OCI-LY7 (cell line): ENCODE measurements around the gene PLSCR1. TPM values are rescaled to one million over a fixed set of nuclear protein-coding genes. Genes with fewer than 3 reads are reported as not detected.

Source experiments
- BruUV-seq: library from RNA; stranded (reverse); fragments of 400-500 nt; replicated peaks from 2 replicates; lab custom pipeline; 2021; lab: Mats Ljungman, UMichigan
- CTCF ChIA-PET: fragments of 300-600 bp; sonication (Branson Sonifier 250); formaldehyde crosslinking; loops from one replicate; lab custom pipeline; 2022; ENCODE audit warnings: antibody characterized with exemption; ENCODE audit not compliant: unreplicated experiment; lab: Charles Lee
- POLR2A ChIA-PET: fragments of 300-600 bp; sonication (Branson Sonifier 250); formaldehyde crosslinking; loops from one replicate; lab custom pipeline; 2022; ENCODE audit warnings: antibody characterized with exemption; lab: Charles Lee
- DNase-seq: peaks from one replicate; pipeline ENCODE4 v3.0.0-alpha.2; 2015; ENCODE audit warnings: low spot score
- H2AFZ ChIP-seq: fragments of 200-600 bp; sonication (generic), shearing (Covaris generic); 2 replicates; pipeline ENCODE4 v1.6.1; 2014; ENCODE audit warnings: mild to moderate bottlenecking, antibody characterized with exemption, low read length, moderate library complexity
- H3K27ac ChIP-seq: fragments of 200-600 bp; sonication (generic); 2 replicates; pipeline ENCODE4 v1.5.1; 2014; ENCODE audit warnings: mixed run types, low read depth, mild to moderate bottlenecking, moderate library complexity, low read length, inconsistent platforms; ENCODE audit not compliant: poor library complexity, severe bottlenecking
- H3K36me3 ChIP-seq: fragments of 200-600 bp; sonication (generic); 2 replicates; pipeline ENCODE4 v1.6.1; 2014; ENCODE audit warnings: mild to moderate bottlenecking, antibody characterized with exemption, low read length, moderate library complexity, mixed read lengths; ENCODE audit not compliant: insufficient read depth
- H3K4me1 ChIP-seq: fragments of 200-600 bp; sonication (generic); 2 replicates; pipeline ENCODE4 v1.5.1; 2014; ENCODE audit warnings: mild to moderate bottlenecking, low read length; ENCODE audit not compliant: insufficient read depth, poor library complexity, severe bottlenecking
- H3K4me2 ChIP-seq: fragments of 200-600 bp; sonication (generic); 2 replicates; pipeline ENCODE4 v1.6.1; 2014; ENCODE audit warnings: mild to moderate bottlenecking, low read length
- H3K4me3 ChIP-seq: fragments of 200-600 bp; sonication (generic); 2 replicates; pipeline ENCODE4 v1.5.1; 2014; ENCODE audit warnings: mild to moderate bottlenecking, low read depth, low read length; ENCODE audit not compliant: poor library complexity, severe bottlenecking
- H3K79me2 ChIP-seq: fragments of 200-600 bp; sonication (generic); 2 replicates; pipeline ENCODE4 v1.6.1; 2016; ENCODE audit warnings: low read depth, mild to moderate bottlenecking, low read length, moderate library complexity, mixed read lengths; ENCODE audit not compliant: insufficient read depth
- H3K9me2 ChIP-seq: fragments of 200-600 bp; sonication (generic); 2 replicates; pipeline ENCODE4 v1.6.1; 2016; ENCODE audit warnings: mild to moderate bottlenecking, low read length, mixed read lengths; ENCODE audit not compliant: insufficient read depth
- H3K9me3 ChIP-seq: fragments of 200-600 bp; sonication (generic); 2 replicates; pipeline ENCODE4 v1.6.1; 2014; ENCODE audit warnings: mild to moderate bottlenecking, mixed run types, low read length, mixed read lengths
- H4K20me1 ChIP-seq: fragments of 200-600 bp; sonication (generic); 2 replicates; pipeline ENCODE4 v1.6.1; 2014; ENCODE audit warnings: mild to moderate bottlenecking, antibody characterized with exemption, low read length, moderate library complexity, mixed read lengths; ENCODE audit not compliant: insufficient read depth
- EZH2phosphoT487 ChIP-seq: fragments of 200-600 bp; sonication (generic); IDR thresholded peaks from 2 replicates; pipeline ENCODE4 v1.6.1; 2018; ENCODE audit warnings: low read depth, borderline replicate concordance, mild to moderate bottlenecking, mixed run types, antibody characterized with exemption, low read length, moderate library complexity, mixed read lengths
- intact Hi-C: fragments of 100-400 bp; cut with micrococcal nuclease; formaldehyde crosslinking; loops from one replicate; pipeline ENCODE4 v1.10.0; 2022; ENCODE audit not compliant: unreplicated experiment
- total RNA-seq, 2 experiments: library from RNA; depleted of rRNA in 1 of 2; stranded (reverse); fragments of >200 nt in 1 of 2; shearing (Covaris generic) in 1 of 2; gene quantifications; 2 replicates each; pipeline ENCODE4 v1.2.3, GENCODE V29; 2014 to 2022
- TF ChIP-seq, protein P1 (sequence below): fragments of 200-600 bp; sonication (generic); conservative IDR thresholded peaks from 2 replicates; pipeline ENCODE4 v1.5.1; 2014; ENCODE audit warnings: mild to moderate bottlenecking, antibody characterized with exemption, low read length, moderate library complexity, mixed read lengths

The PLSCR1 gene
- total RNA-seq, 2 experiments from 2014 or later: 1.8 to 13.4 TPM

DNA sequence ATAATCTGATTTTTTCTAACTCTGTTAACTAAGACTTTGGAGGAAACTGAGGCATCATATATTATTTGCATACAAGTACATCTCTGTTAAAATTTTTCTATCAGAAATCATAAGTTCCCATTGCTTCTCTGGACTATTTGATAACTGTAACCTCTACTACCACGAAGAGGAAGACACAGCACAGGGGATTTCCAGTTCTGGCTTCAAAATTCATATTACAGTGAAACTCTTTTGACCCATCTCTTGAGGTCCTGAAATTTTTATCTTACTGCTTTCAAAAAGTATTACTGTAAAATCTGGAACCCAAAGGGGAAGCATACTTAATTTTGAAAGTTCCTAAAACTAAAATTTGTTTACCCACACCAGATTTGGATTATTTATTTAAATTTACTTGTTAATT is 4.2 kb downstream of the PLSCR1 start:
- no peak overlapping the region for H3K4me3 ChIP-seq
- no peaks in the 10 kb centered on the region for H3K9me3 ChIP-seq
- H3K4me2 ChIP-seq: no peak overlapping the region
- intact Hi-C loops: no loop called here
- ChIA-PET CTCF (no interaction called here), POLR2A (interaction anchor here (0.6 to 1.2 kb wide), 2 partner anchors 37 to 287 kb away, joined by 3 to 5 read pairs; no protein-coding TSS in a partner anchor)
- TF ChIP-seq, protein P1, sequence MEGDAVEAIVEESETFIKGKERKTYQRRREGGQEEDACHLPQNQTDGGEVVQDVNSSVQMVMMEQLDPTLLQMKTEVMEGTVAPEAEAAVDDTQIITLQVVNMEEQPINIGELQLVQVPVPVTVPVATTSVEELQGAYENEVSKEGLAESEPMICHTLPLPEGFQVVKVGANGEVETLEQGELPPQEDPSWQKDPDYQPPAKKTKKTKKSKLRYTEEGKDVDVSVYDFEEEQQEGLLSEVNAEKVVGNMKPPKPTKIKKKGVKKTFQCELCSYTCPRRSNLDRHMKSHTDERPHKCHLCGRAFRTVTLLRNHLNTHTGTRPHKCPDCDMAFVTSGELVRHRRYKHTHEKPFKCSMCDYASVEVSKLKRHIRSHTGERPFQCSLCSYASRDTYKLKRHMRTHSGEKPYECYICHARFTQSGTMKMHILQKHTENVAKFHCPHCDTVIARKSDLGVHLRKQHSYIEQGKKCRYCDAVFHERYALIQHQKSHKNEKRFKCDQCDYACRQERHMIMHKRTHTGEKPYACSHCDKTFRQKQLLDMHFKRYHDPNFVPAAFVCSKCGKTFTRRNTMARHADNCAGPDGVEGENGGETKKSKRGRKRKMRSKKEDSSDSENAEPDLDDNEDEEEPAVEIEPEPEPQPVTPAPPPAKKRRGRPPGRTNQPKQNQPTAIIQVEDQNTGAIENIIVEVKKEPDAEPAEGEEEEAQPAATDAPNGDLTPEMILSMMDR: no peak
- no peak for TF ChIP-seq EZH2phosphoT487
- no peak for DNase-seq
- H3K36me3 ChIP-seq: no peaks in the 10 kb centered on the region
- peaks cover 7% of the 10 kb centered on the region; the same call in 1 of the 2 replicates for H4K20me1 ChIP-seq
- H3K4me1 ChIP-seq: no peaks in the 10 kb centered on the region
- no peaks in the 10 kb centered on the region for H3K9me2 ChIP-seq
- no peak overlapping the region for H2AFZ ChIP-seq
- BruUV-seq: no TSS peak
- H3K79me2 ChIP-seq: no peaks in the 10 kb centered on the region
- H3K27ac ChIP-seq: no peak overlapping the region

DNA sequence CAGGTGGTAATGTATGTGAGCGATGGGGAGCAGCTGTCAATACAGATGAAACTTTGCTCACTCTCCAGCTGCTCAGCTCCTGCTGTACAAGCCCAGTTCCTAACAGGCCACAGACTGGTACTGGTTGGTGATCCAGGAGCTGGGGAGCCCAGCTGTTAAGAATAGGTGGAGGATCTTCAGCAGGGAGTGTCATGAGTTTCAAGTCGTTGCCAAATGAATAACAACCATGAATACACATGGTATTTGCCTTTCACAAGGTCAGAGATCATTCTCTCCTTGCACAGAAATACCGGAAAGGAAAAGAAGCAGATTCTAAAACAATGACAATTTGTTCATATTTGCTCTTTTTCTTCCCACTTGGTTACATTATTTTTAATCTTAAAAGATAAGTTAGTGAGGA is 5.1 kb downstream of the PLSCR1 start:
- Histone ChIP-seq H3K9me3 (no peaks in the 10 kb centered on the region), H3K27ac (no peak overlapping the region), H3K79me2 (no peaks in the 10 kb centered on the region), H3K4me1 (no peaks in the 10 kb centered on the region), H2AFZ (no peak overlapping the region), H3K36me3 (no peaks in the 10 kb centered on the region), H3K4me3 (no peak overlapping the region), H4K20me1 (peaks cover 7% of the 10 kb centered on the region; the same call in 1 of the 2 replicates), H3K4me2 (no peak overlapping the region), H3K9me2 (no peaks in the 10 kb centered on the region)
- POLR2A ChIA-PET: interaction anchor here (0.6 kb wide), 2 partner anchors 67 to 89 kb away, joined by 3 to 5 read pairs; no protein-coding TSS in a partner anchor
- TF ChIP-seq EZH2phosphoT487: no peak
- TF ChIP-seq, protein P1: no peak
- no peak for DNase-seq
- BruUV-seq: no TSS peak
- CTCF ChIA-PET: no interaction called here
- intact Hi-C loops: no loop called here

DNA sequence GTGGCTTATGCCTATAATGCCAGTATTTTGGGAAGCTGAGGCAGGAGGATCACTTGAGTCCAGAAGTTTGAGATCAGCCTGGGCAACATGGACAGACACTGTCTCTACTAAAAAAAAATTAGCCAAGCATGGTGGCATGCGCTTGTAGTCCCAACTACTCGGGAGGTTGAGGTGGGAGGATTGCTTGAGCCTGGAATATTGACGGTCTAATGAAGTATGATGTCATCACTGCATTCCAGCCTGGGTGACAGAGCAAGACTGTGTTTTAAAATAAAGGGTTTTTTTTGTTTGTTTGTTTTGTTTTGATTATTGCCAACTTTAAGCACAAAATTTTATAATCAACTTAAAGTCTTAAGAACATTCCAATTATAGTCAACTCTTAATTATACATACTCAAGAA is 6.8 kb downstream of the PLSCR1 start:
- TF ChIP-seq EZH2phosphoT487: no peak
- TF ChIP-seq, protein P1: no peak
- POLR2A ChIA-PET: no interaction called here

More for the DNA sequence above, 6.8 kb downstream of the PLSCR1 start:
- Histone ChIP-seq H4K20me1 (peaks cover 7% of the 10 kb centered on the region; the same call in 1 of the 2 replicates), H3K9me3 (no peaks in the 10 kb centered on the region), H3K36me3 (no peaks in the 10 kb centered on the region), H3K9me2 (no peaks in the 10 kb centered on the region), H3K4me1 (no peaks in the 10 kb centered on the region), H3K79me2 (no peaks in the 10 kb centered on the region), H2AFZ (no peak overlapping the region), H3K4me2 (no peak overlapping the region), H3K4me3 (no peak overlapping the region), H3K27ac (no peak overlapping the region)
- intact Hi-C loops: no loop called here
- CTCF ChIA-PET: no interaction called here
- DNase-seq: no peak
- BruUV-seq: no TSS peak
